Measurements from ENCODE around the gene APOH.
"Not testable (repeated sequence)": the region's sequence is repeated elsewhere in the genome, so short reads cannot be mapped to it uniquely, and the experiment has no call there.

Gene APOH, protein sequence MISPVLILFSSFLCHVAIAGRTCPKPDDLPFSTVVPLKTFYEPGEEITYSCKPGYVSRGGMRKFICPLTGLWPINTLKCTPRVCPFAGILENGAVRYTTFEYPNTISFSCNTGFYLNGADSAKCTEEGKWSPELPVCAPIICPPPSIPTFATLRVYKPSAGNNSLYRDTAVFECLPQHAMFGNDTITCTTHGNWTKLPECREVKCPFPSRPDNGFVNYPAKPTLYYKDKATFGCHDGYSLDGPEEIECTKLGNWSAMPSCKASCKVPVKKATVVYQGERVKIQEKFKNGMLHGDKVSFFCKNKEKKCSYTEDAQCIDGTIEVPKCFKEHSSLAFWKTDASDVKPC

DNA sequence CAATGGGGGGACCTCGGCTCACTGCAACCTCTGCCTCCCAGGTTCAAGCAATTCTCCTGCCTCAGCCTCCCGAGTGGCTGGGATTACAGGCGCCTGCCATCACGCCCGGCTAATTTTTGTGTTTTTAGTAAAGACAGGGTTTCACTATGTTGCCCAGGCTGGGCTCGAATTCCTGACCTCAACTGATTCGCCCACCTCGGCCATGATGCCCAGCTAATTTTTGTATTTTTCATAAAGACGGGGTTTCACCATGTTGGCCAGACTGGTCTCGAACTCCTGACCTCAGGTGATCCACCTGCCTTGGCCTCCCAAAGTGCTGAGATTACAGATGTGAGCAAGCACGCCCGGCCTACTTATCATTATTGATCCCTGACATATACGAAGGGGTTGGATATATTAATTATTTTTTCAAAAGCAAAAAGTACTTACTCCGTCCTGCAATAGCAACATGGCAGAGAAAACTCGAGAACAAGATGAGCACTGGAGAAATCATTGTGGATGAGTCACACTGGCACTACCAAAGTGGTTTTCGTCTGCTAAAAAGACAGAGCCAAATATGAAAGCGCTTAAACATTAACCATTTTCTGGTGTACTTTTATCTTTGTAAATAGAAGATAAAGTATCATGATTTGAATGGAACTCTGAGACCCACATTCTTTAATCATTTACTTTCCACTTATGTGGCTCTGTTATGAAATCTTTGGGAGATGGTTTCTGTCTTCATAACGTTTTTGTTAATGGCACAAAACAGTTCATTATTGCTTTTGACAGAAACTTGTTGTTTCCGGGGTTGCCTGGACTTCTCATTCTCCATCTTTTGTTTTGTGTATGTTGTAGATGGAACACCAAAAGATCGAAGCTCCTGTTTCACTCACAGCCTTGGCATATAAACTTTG, at the start of gene APOH:
Gene APOH, minus strand, starts transcription at position 529 of the 896 bp plus-strand sequence. Its CDS starts 36 bp downstream, at position 493.
- no peak for DNase-seq (ENCODE audit: low read depth)

DNA sequence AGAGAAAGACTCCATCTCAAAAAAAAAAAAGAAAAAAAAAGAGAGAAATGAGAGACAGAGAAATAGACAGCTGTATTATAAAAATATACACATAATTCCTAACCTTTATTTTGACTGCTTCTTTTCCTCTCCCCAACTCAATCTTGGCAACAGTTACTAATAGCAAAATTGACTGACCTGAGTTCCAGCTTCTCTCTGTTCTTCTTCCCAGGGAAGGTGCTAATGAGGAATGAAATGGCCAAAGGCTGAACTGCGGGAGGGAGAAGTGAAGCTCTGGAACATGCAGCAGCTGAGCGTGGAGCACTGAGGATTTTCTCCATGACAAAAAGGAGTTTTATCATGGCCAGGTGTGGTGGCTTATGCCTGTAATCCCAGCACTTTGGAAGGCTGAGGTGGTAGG, 48.0 kb upstream of the APOH start:
- no peak for DNase-seq (ENCODE audit: low read depth)

DNA sequence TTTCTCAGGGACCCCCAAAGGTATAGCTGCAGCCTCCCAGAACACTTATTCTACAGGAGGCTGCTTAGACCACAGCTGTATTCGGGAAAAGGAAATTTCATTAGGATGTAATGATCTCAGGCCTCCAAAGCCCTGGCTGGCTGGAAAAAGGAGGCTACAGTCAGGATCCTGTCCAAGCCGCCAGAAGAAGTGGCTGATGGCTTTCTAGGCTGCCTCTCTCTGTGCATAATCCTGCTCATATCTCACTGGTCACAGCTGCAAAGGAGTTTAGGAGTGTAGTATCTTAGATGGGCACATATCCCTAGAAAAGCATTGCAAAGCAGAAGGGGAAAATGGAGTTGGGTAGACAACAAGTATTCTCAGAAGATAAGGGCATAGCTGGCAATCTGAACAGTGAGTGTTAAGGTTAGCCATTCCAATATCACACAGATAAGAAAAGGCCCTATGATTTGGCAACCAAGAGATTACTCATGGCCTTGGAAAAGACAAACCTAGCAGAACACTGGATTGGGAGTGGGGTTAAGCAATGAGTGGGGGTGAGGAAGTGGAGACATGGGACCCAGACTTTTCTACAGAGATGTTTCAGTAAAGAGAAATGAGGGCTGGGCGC, 47.2 kb upstream of the APOH start:
- no peak for DNase-seq (ENCODE audit: low read depth)

DNA sequence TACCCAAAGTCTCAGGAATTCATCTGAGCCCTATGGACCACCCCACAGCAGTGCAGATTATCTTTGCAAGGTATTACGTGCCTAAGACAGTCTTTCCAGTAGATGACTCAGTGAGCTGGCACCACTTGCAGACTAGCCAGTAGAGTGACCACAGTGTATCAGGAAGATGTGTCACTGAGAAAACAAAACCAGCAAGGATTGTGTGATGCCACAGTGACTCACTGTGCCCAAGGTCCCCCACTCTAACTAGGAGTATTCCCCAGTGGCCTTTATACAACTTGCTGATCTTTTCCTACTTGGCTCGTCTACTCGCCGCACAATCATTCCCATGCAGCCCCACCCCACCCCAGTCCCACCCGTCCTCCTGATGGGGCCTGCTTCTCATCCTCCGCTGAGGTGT, 46.4 kb upstream of the APOH start:
- DNase-seq (ENCODE audit: low read depth): no peak

DNA sequence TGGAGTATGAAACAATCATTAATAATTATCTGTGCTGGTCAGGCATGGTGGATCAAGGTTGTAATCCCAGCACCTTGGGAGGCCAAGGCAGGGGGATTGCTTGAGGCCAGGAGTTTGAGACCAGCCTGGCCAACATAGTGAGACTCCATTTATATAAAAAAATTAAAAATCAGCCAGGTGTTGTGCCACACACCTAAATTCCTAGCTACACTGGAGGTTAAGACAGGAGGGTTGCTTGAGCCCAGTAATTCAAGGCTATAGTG, 44.3 kb upstream of the APOH start:
- DNase-seq (ENCODE audit: low read depth): no peak

DNA sequence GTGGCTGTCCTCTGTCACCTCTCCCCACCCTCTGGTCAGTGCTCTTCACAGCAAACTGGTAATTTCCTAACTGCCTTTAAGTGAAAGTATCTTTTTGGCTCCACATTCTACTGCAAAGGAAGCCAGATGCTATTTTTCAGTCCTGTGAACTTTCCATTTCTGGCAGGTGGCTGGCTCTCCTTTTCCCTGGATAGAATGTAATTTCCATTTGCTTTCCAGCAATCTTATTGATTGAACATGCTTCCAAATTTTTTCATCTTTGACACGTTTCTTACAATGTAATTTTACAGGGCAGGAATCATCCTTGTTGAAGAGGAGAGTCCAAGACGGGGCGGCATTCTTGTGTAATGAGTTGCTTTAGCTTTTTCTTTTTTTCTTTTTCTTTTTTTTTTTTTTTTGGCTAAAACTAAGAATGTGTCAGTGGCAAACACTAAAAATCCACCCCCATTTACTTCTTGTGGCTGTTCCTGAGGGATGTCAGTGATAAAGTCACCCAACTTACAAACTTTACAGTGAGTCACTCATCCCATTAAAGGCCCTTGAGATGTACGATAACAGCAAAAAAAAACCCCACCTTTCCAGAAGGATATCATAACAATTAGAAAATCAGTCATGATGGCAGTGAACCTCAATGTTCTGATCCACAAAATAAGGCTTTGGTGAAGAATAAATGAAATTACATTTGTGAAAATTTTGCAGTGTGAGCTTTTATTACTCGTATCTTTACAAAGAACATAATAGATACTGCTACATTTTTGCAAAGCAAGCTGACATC, 43.8 kb upstream of the APOH start:
- DNase-seq (ENCODE audit: low read depth): no peak

DNA sequence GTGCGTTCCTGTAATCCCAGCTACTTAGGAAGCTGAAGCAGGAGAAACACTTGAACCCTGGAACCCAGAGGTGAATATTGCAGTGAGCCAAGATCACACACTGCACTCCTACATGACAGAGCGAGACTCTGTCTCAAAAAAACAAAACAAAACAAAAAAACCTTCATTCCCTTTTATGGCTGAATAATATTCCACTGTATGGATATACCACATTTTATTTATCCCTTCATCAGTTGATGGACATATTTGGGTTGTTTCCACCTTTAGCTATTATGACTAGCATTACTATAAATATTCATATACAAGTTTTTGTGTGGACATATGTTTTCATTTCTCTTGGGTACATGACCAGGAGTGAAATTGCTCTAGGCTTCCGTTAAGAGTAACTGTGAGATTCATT, 42.3 kb upstream of the APOH start:
- DNase-seq (ENCODE audit: low read depth): no peak

DNA sequence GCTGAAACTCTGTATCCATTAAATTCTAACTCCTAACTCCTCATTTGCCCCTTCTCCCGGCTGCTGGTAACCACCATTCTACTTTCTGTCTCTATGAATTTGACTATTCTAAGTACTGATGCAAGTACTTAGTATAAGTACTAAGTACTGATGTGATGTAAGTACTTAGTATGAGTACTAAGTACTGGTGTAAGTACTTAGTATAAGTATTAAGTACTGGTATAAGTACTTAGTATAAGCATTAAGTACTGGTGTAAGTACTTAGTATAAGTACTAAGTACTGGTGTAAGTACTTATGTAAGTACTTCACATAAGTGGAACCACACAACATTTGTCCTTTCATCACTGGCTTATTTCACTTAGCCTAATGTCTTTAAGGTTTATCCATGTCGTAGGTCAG, 40.9 kb upstream of the APOH start:
- DNase-seq (ENCODE audit: low read depth): no peak

DNA sequence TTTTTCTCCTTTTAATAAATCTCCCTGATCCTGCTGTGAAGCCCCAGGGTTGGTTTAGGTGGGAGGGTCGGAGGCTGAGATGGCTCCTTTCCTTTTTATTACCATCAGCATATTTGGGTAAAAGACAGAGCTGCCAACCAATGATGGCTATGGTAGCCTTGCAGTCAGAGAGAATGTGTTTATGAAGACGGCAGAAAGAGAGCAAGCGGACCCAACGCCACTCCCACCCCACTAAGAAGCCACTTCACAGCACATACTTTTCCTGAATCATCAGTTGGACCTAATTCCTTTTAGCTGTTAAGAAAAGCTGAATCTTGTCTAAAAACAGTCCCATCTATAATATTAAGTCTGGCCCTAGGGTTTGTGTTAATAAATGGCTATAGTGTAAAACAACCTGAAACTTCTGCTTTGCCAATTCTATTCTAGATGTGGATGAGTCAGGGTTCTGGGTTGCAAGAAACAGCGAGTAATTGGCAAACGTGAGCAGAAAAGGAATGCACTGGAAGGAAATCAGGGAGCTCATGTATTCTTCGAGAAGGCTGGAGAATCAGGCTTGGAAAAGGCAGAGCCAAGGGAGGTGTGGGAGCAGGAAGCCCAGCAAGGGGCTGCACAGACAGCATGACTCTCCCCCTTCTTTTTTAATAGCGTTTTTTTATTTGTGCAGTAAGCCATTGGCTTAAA, 39.2 kb upstream of the APOH start:
- no peak for DNase-seq (ENCODE audit: low read depth)

DNA sequence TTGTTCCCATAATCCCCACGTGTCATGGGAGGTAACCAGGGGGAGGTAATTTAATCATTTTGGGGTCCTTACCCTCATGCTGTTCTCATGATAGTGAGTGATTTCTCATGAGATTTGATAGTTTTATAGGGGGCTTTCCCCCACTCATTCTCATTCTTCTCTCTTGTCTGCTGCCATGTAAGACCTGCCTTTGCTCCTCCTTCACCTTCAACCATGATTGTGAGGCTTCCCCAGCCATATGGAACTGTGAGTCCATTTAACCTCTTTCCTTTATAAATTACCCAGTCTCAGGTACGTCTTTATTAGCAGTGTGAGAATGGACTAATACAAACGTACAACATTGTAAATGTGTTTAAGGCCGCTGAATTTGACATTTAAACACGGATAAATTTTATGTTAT, 35.5 kb upstream of the APOH start:
- no peak for DNase-seq (ENCODE audit: low read depth)

DNA sequence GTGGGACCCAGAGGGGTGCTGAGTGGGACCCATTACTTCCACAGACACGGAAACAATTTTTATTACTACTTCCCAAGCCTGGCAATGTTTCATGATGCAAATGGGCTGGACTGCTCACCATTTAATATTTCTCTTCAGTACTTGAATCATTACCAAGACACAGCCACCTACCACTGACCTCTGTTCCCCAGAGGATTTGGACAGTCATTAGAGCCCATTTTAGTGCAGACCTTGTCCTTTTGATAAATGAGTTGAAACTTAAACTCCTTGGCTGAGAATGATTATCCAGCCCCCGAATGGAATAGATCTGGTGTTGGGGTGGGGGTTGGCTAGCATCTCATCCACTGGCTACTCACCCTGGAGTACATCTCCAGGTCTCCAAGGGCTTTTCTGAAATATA, 33.6 kb upstream of the APOH start:
- DNase-seq (ENCODE audit: low read depth): no peak

DNA sequence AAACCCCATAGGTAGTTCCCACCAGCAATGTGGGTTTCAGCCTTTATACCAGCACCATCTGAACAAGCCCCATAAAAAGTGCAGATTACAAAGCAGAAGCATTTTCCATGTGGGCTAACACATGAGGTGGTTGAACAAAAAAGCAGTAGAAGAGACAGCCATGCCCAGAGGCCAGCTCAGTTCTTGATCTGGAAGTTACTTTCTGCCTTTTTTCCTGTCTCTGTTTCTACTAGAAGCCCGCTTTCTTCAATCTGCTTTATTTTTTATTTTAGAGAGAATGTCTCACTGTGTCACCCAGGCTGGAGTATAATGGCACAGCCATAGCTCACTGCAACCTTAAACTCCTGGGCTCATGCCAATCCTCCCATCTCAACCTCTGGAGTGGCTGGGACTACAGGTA, 31.5 kb upstream of the APOH start:
- no peak for DNase-seq (ENCODE audit: low read depth)

DNA sequence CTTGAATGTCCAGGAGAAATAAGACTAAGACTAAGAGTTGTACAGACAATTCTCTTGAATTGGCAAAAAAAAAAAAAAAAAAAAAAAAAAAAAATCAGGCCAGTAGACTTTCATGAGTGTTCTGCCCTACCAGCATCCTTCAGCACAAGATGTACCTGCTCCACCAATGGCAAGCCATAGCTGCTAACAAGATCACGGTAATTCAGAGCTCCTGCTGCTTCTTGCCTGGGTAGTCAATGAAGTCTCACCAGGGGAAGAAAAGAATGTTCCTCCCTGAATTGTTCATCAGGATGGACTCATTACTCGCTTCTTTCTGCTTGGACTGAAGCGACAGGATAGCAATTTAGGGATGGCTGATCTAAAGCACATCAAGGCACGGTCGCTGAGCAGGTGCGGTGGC, 31.1 kb upstream of the APOH start:
- DNase-seq (ENCODE audit: low read depth): no peak

DNA sequence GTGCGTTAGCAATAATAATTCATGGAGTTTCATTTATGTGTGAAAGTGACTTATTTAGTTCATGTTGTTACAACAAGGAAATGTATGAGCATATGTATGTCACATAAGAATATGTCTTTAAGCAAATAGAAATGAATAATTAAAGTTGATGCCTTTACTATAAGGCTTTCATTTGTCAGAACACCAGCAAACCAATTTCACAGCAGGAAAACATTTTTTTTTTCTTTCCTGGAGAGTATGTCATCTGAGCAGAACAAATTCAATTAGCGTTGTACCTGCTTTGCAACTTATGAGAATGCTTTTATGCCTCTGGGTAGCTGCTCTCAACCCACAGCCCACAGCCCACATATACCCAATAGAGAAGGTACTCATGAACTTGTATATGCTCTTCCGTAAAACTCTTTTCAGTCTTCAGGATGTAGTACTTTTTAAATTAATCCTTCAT, 26.3 kb upstream of the APOH start:
- no peak for DNase-seq (ENCODE audit: low read depth)

DNA sequence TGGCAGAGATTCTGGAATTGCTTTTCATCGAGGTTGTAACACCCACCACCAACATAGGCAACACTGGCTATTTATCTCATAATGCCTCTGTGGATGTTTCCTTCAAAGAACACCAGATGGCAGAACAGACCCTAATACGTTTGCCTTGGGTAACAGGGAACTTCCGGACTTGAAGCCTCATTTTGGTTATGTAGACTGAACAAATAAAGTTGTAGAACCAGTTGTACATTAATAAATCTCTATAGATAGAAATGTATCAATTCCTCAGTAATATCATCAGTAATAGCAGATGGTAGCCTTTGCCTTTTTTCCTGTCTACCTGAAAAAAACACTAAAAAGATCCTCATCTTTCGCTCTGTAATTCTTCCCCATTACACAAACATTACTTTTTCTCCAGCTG, 25.9 kb upstream of the APOH start:
- no peak for DNase-seq (ENCODE audit: low read depth)

DNA sequence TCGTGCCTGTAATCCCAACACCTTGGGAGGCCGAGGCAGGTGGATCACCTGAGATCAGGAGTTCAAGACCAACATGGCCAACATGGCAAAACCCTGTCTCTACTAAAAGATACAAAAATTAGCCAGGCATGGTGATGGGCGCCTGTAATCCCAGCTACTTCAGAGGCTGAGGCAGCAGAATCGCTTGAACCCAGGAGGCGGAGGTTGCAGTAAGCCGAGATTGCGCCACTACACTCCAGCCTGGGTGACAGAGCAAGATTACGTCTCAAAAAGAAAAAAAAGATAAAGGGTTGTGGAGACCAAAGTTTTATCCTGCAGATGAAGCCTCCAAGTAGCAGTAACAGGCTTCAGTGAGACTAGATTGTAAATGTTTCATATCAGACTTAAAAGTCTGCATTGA, 24.2 kb upstream of the APOH start:
- not testable (repeated sequence) for DNase-seq (ENCODE audit: low read depth)

DNA sequence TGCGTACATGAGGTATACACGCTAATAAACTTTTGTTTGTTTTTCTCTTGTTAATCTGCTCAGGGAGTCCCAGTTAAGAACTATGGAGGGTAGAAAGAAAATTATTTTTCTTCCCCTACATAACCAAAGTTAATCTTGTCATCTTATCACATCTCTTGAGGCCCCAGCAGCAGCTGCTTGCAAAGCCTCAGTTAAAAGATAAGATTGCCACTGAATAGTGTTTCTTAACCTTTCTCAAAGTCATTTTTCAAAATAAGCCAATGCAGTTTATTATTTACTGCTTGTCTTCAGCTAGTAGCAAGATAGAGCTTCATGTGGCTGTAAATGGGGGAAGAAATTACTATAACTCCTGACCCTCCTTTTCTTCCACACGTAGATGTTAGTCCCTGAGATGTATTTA, 21.5 kb upstream of the APOH start:
- DNase-seq (ENCODE audit: low read depth): no peak

DNA sequence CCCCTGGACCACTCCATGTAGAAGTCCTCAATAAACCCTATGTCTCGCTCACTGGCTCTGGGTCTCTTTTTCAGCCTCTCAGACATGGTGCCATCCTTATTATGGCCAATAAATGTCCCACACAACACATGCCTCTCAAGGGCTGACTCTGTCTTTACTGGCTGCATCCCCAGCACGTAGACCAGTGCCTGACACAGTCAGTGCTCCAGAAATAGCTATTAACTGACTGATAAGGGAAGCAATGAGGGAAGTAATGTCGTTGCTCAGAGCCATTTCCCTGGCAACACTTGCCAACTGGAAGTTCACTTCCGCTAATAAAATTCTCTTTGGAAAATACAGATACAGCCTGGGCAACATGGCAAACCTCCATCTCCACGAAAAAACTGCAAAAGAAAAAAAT, 19.1 kb upstream of the APOH start:
- no peak for DNase-seq (ENCODE audit: low read depth)

DNA sequence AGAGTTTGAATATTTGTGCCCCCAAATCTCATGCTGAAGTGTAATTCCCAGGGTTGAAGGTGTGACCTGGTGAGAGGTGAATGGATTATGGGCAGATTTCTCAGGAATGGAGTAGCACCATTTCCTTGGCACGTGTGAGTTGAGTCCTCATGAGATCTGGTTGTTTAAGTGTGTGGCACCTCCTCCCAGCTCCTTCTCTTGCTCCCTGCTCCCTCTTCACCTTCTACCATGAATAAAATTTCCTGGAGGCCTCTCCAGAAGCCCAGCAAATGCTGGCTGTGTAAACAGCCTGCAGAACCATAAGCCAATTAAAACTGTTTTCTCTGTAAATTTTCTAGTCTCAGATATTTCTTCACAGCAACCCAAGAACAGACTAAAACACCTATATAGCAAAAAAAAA, 12.6 kb upstream of the APOH start:
- DNase-seq (ENCODE audit: low read depth): no peak

DNA sequence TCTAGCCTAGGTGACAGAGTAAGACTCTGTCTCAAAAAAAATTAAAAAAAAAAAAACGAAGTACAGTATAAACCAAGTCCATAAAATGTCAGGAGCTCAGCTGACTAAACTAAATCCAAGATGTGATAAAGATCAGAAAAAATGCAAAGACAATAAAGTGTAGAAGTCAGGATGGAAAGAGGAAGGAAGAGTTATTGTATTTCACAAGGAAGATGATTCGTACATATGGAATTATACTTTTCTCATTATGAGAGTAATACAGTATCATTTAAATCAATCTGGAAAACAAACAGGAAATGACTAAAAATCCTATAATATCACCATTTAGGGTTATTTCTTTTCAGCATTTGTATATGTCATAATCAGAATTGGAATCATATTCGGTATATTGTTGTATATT, 11.4 kb upstream of the APOH start:
- DNase-seq (ENCODE audit: low read depth): no peak

DNA sequence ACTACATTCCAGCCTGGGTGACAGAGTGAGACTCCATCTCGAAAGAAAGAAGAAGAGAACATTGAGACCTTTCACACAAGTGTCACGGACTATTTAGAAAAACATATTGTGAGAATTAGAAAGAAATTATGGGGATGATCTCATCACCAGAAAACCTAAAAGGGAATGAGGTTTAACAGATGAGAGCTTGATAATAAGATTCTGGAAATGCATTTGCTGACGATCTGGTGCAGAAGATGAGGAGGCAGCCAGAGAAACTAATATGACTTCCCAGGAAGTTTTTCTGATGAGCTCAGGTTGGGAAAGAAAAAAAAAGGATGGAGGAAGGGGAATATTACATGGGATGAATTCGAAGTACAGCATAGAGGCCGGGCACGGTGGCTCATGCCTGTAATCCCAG, 10.8 kb upstream of the APOH start:
- DNase-seq (ENCODE audit: low read depth): no peak
